ENCODE measurements around the gene MTARC2. TPM values are rescaled to one million over a fixed set of nuclear protein-coding genes. Genes with fewer than 3 reads are reported as not detected.

Gene MTARC2
- total and polyA plus RNA-seq, 2 of the 13 experiments (the other 11 are each of a cell fraction or from before 2014, with no cell fraction given), result 8.5 to 10.1 TPM

DNA sequence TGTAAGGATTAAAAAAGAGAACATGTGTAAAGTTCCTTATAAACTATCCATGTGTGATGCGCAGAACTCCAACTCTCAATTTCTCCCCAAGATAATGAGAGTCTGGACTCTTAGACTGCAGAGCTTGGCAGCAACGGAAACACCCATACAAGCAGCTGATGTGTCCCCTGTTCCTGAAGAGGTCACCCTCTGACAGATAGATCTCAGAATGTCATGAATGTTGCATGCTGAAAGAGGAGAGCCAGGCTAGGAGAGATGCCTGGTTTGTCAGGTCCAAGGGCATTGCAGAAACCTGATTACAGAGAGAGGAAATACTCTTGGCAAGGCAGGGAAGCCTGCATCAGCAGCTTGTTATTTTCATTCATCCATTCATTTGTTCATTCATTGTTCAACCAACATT lies 62.8 kb downstream of the MTARC2 start:
- POLR2A ChIA-PET, result no interaction called here
- TF ChIP-seq ZNF552 (CRISPR knock-in tag; IDR thresholded peaks at IDR 0.05; ENCODE audit: borderline replicate concordance) (no peak), ZNF235 (CRISPR knock-in tag; IDR thresholded peaks at IDR 0.05; ENCODE audit: borderline replicate concordance) (no peak), ZBTB26 (CRISPR knock-in tag; IDR thresholded peaks at IDR 0.05; ENCODE audit: borderline replicate concordance) (no peak), ATRX (CRISPR knock-in tag; IDR thresholded peaks at IDR 0.05; ENCODE audit: borderline replicate concordance) (no peak), ZNF274 (CRISPR knock-in tag; IDR thresholded peaks at IDR 0.05) (no peak), GZF1 (CRISPR knock-in tag; IDR thresholded peaks at IDR 0.05) (no peak), BRD4 (CRISPR knock-in tag; IDR thresholded peaks at IDR 0.05) (no peak), ZNF260 (CRISPR knock-in tag; IDR thresholded peaks at IDR 0.05; ENCODE audit: borderline replicate concordance, low read depth) (no peak)
- TF ChIP-seq, protein P1, sequence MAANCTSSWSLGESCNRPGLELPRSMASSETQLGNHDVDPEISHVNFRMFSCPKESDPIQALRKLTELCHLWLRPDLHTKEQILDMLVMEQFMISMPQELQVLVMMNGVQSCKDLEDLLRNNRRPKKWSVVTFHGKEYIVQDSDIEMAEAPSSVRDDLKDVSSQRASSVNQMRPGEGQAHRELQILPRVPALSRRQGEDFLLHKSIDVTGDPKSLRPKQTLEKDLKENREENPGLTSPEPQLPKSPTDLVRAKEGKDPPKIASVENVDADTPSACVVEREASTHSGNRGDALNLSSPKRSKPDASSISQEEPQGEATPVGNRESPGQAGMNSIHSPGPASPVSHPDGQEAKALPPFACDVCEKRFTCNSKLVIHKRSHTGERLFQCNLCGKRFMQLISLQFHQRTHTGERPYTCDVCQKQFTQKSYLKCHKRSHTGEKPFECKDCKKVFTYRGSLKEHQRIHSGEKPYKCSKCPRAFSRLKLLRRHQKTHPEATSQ (CRISPR knock-in tag; IDR thresholded peaks at IDR 0.05; ENCODE audit: borderline replicate concordance), result no peak
- TF ChIP-seq, protein P2, sequence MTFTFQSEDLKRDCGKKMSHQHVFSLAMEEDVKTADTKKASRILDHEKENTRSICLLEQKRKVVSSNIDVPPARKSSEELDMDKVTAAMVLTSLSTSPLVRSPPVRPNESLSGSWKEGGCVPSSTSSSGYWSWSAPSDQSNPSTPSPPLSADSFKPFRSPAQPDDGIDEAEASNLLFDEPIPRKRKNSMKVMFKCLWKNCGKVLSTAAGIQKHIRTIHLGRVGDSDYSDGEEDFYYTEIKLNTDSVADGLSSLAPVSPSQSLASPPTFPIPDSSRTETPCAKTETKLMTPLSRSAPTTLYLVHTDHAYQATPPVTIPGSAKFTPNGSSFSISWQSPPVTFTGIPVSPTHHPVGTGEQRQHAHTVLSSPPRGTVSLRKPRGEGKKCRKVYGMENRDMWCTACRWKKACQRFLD (CRISPR knock-in tag; IDR thresholded peaks at IDR 0.05; ENCODE audit: borderline replicate concordance), result no peak
- 44% methylated on average over 2 of the region's 2 CpGs for WGBS (ENCODE audit: low lambda C conversion rate)
- no peak overlapping the region for H3K4me3 ChIP-seq (replicated peaks in 1 of 3; ENCODE audit: insufficient read depth in 1 of 3, low read depth in 2 of 3, low read length in 3 of 3)
- no peak overlapping the region for H3K27ac ChIP-seq (ENCODE audit: extremely low read length, insufficient read depth, low read length)
- H3K4me2 ChIP-seq (ENCODE audit: low read depth, low read length), result no peak overlapping the region
- CTCF ChIA-PET (ENCODE audit: low intra/inter-chr PET ratio, low total read pairs), result no interaction called here
- no peaks in the 10 kb centered on the region for H4K20me1 ChIP-seq (ENCODE audit: insufficient read depth, low read length)
- peaks cover 7 to 53% of the 10 kb centered on the region in 2 experiments; a peak in 4 of 5 replicates for H3K36me3 ChIP-seq (replicated peaks in 1 of 2; ENCODE audit: control insufficient read depth in 1 of 2, insufficient read depth in 2 of 2, low read length in 2 of 2)
- H3K4me1 ChIP-seq (ENCODE audit: insufficient read depth, low read length), result no peaks in the 10 kb centered on the region
- no peaks in the 10 kb centered on the region for H3K79me2 ChIP-seq (ENCODE audit: insufficient read depth, low read length)
- intact Hi-C loops (cut with micrococcal nuclease; ENCODE audit: unreplicated experiment) (loop anchor here (5.0 kb wide), 1 partner anchor 391 kb away; no protein-coding TSS in a partner anchor), in situ Hi-C loops (cut with HindIII; ENCODE audit: extremely low pct_ligation_motif_present, low pct_unique_long_range_greater_than_20kb) (no loop called here)
- no TSS peak for BruUV-seq (replicated peaks)
- no peak overlapping the region for H2AFZ ChIP-seq (ENCODE audit: low read length)
- no peak for DNase-seq (ENCODE audit: low spot score)
- FAIRE-seq, result no peak
- no peak for ATAC-seq
- no peak overlapping the region for H3K9ac ChIP-seq (ENCODE audit: insufficient read depth, low read depth, low read length)
- H3K9me3 ChIP-seq (ENCODE audit: low read length), result no peaks in the 10 kb centered on the region
- H3K27me3 ChIP-seq (ENCODE audit: control insufficient read depth in 1 of 2, insufficient read depth in 2 of 2, low read length in 2 of 2), result no peaks in the 10 kb centered on the region

All from HepG2 (cell line).